Aorta (tissue), 5 donors: ENCODE results near the gene PGAP3. TPM values are rescaled to one million over a fixed set of nuclear protein-coding genes. Genes with fewer than 3 reads are reported as not detected.

Source experiments
- ATAC-seq: fragments of 200-7000 bp; cut with Tn5 transposase; one replicate; pipeline ENCODE4 v1.9.1; 2022; ENCODE audit warnings: moderate library complexity; ENCODE audit not compliant: low FRiP score
- DNase-seq, 2 donors: peaks; one replicate each; pipeline ENCODE4 v3.0.0-alpha.2; 2020
- H3K27ac ChIP-seq, 2 donors: one replicate each; pipeline ENCODE4 v1.5.1; 2013; ENCODE audit warnings: low read length in 2 of 2, mild to moderate bottlenecking in 2 of 2, moderate library complexity in 2 of 2, control low read depth in 1 of 2, inconsistent platforms in 1 of 2, low read depth in 1 of 2
- H3K27me3 ChIP-seq, 2 donors: one replicate each; pipeline ENCODE4 v1.6.1; 2013; ENCODE audit warnings: control low read depth in 1 of 2, low read length in 1 of 2, mild to moderate bottlenecking in 1 of 2, moderate library complexity in 1 of 2; ENCODE audit not compliant: insufficient read depth in 2 of 2, control insufficient read depth in 1 of 2
- H3K36me3 ChIP-seq, 2 donors: one replicate each; pipeline ENCODE4 v1.6.1; 2013; ENCODE audit warnings: control low read depth in 1 of 2, low read length in 1 of 2, mild to moderate bottlenecking in 1 of 2; ENCODE audit not compliant: insufficient read depth in 2 of 2, control insufficient read depth in 1 of 2
- H3K4me1 ChIP-seq, 2 donors: one replicate each; pipeline ENCODE4 v1.6.1; 2013; ENCODE audit warnings: low read length in 2 of 2, control low read depth in 1 of 2, mild to moderate bottlenecking in 1 of 2, moderate library complexity in 1 of 2; ENCODE audit not compliant: insufficient read depth in 2 of 2, control insufficient read depth in 1 of 2
- H3K4me3 ChIP-seq, 2 donors: one replicate each; pipeline ENCODE4 v1.5.1; 2013; ENCODE audit warnings: low read length in 2 of 2, control low read depth in 1 of 2, mild to moderate bottlenecking in 1 of 2
- H3K9me3 ChIP-seq: one replicate; pipeline ENCODE4 v1.6.1; 2013; ENCODE audit warnings: mild to moderate bottlenecking, low read length; ENCODE audit not compliant: control insufficient read depth
- WGBS, 2 donors: extraction: QIAGEN DNeasy Blood & Tissue Kit; methylation state at CpG; one replicate each; pipeline ENCODE4 v1.1.7; 2013; 5-methylcytosine and 5-hydroxymethylcytosine counted together
- intact Hi-C, 2 donors: fragments of 100-400 bp; cut with DNase I; formaldehyde crosslinking; loops; one replicate each; pipeline versions ENCODE4 v1.14.2 to v1.15.0; 2022
- polyA plus RNA-seq, 2 donors: library from polyadenylated mRNA; stranded (reverse); fragments of 200-250 nt; gene quantifications; one replicate each; pipeline ENCODE4 v1.2.3, GENCODE V29; 2013
- total RNA-seq, 2 donors: library from RNA; stranded (reverse); fragmentation: NEBNext Ultra II Directional; extraction: Animal tissue kit (Norgen Biotek cat#: 25700); gene quantifications; one replicate each; pipeline ENCODE4 v1.2.1, GENCODE V29; 2021
- donor health status: healthy with polysubstance abuse.
- donor health status: Bipolar disorder and iron deficiency.
- donor health status: DM: no; HTN: no; CAD: no.
- donor health status: DM: no; HTN: no; CAD: no.
- donor health status: DM: yes; HTN: yes; CAD: no.

The PGAP3 gene
- total and polyA plus RNA-seq, 4 donors = 13.3 to 25.5 (median 22.0) TPM

- Histone ChIP-seq H3K27ac (no peak overlapping the region), H3K4me1 (no peaks in the 10 kb centered on the region), H3K27me3 (no peaks in the 10 kb centered on the region), H3K9me3 (no peaks in the 10 kb centered on the region), H3K4me3 (no peak overlapping the region), H3K36me3 (no peaks in the 10 kb centered on the region)
- intact Hi-C loops = no loop called here
- no peak for ATAC-seq
- DNase-seq = no peak
- WGBS, 2 donors = 86% methylated on average over 7 of the region's 7 CpGs
These were observed 46.0 kb downstream of the PGAP3 start for GRCh38 chr17:39641883-39642282.

- H3K36me3 ChIP-seq = no peaks in the 10 kb centered on the region
- no peak for DNase-seq
- no peak overlapping the region for H3K4me3 ChIP-seq
- H3K27ac ChIP-seq = no peak overlapping the region
- no peaks in the 10 kb centered on the region for H3K27me3 ChIP-seq
- H3K4me1 ChIP-seq = no peaks in the 10 kb centered on the region
- intact Hi-C loops = no loop called here
- 94 to 95% methylated on average over 4 of the region's 4 CpGs for WGBS, 2 donors
- no peak for ATAC-seq
- no peaks in the 10 kb centered on the region for H3K9me3 ChIP-seq
These were observed 46.8 kb downstream of the PGAP3 start for GRCh38 chr17:39641097-39641496.

- Histone ChIP-seq H3K4me3 (no peak overlapping the region), H3K36me3 (no peaks in the 10 kb centered on the region), H3K27me3 (no peaks in the 10 kb centered on the region), H3K4me1 (no peaks in the 10 kb centered on the region), H3K9me3 (no peaks in the 10 kb centered on the region), H3K27ac (no peak overlapping the region)
- DNase-seq = no peak
- intact Hi-C loops = no loop called here
- 55 to 58% methylated on average over 4 of the region's 4 CpGs for WGBS, 2 donors
- no peak for ATAC-seq
These were observed 47.2 kb downstream of the PGAP3 start for GRCh38 chr17:39640591-39641031.

GRCh38 chr17:39639566-39640458 is 48.0 kb downstream of the PGAP3 start:
- WGBS, 2 donors = 85% methylated on average over 11 of the region's 11 CpGs
- ATAC-seq = no peak
- H3K4me3 ChIP-seq = no peak overlapping the region
- DNase-seq = no peak
- H3K27me3 ChIP-seq = no peaks in the 10 kb centered on the region
- no peaks in the 10 kb centered on the region for H3K9me3 ChIP-seq
- H3K4me1 ChIP-seq = no peaks in the 10 kb centered on the region
- H3K36me3 ChIP-seq = no peaks in the 10 kb centered on the region
- no peak overlapping the region for H3K27ac ChIP-seq
- intact Hi-C loops = loop anchor here (5.0 kb wide), 4 partner anchors 32 to 112 kb away; partner anchors contain the start of gene MIEN1 (in 1 of the 2)

DNA sequence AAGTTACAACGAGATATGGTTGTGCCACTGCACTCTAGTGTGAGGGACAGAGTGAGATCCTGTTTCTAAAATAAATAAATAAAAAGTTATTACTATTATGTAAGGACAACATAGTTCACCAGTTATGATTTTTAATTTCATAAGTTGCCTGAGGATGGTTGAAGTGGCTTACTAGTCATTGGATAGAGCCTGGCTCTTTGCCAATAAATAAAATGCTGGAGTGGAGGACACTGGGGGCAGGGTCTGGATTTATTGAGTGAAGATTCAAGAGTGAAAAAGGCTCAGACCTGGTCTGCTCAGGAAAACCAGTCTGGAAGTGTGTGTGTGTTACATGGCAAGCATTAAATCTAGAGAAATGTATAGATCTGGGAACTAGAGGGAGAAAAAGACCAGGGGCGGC is 48.8 kb downstream of the PGAP3 start:
- intact Hi-C loops = loop anchor here (5.0 kb wide), 4 partner anchors 33 to 113 kb away; partner anchors contain the start of gene MIEN1 (in 1 of the 2)
- ATAC-seq (no peak), DNase-seq (no peak)
- 84 to 89% methylated on average over 2 of the region's 2 CpGs for WGBS, 2 donors
- Histone ChIP-seq H3K4me1 (no peaks in the 10 kb centered on the region), H3K36me3 (no peaks in the 10 kb centered on the region), H3K4me3 (no peak overlapping the region), H3K27ac (no peak overlapping the region), H3K9me3 (no peaks in the 10 kb centered on the region), H3K27me3 (no peaks in the 10 kb centered on the region)

DNA sequence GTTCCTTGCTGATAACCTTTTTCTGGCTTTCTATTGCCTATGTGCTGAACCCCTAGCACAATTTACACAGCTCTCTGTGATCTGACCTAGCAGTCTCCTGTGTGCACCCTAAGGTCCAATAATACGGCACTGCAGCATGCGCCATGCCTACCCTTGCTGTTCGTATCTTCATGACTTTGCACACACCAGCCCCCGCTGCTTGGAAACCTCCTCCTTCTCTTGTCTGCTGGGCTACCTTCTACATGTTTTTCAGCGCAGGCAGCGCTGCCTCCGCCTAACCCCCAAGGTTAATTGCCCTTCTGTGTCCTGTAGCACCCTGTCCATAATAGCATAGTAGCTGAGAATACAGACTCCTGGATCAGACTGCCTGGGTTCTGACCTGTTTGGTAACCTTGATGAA is 49.5 kb downstream of the PGAP3 start:
- intact Hi-C loops = loop anchor here (5.0 kb wide), 4 partner anchors 34 to 114 kb away; partner anchors contain the start of gene MIEN1 (in 1 of the 2)
- no peak overlapping the region for H3K27ac ChIP-seq
- no peaks in the 10 kb centered on the region for H3K4me1 ChIP-seq
- no peaks in the 10 kb centered on the region for H3K36me3 ChIP-seq
- DNase-seq = no peak
- H3K9me3 ChIP-seq = no peaks in the 10 kb centered on the region
- no peaks in the 10 kb centered on the region for H3K27me3 ChIP-seq
- 89 to 90% methylated on average over 7 of the region's 7 CpGs for WGBS, 2 donors
- H3K4me3 ChIP-seq = no peak overlapping the region
- no peak for ATAC-seq

GRCh38 chr17:39636927-39637736 is 50.7 kb downstream of the PGAP3 start, which contains the start of gene STARD3:
TSS of gene STARD3 (plus strand) at chr17:39637144. CDS start at chr17:39653532, 16,388 bp downstream.
- ATAC-seq (peak; percentile 94), DNase-seq (peak; percentile 96 to 98)
- Histone ChIP-seq H3K27me3 (no peaks in the 10 kb centered on the region), H3K4me1 (no peaks in the 10 kb centered on the region), H3K9me3 (no peaks in the 10 kb centered on the region), H3K27ac (peak within 1 kb of the TSS in 1 of 2 donors; percentile 55), H3K4me3 (peak within 1 kb of the TSS; percentile 78 to 91), H3K36me3 (no peaks in the 10 kb centered on the region)
- intact Hi-C loops = loop anchor here (5.0 kb wide), 4 partner anchors 35 to 115 kb away; partner anchors contain the start of gene MIEN1 (in 1 of the 2)
- WGBS, 2 donors = 0% methylated on average over 60 to 69 of the region's 69 CpGs

- no peak for ATAC-seq
These were observed 51.3 kb downstream of the PGAP3 start for GRCh38 chr17:39636587-39636926.

More at GRCh38 chr17:39636587-39636926, 51.3 kb downstream of the PGAP3 start:
- Histone ChIP-seq H3K4me1 (no peaks in the 10 kb centered on the region), H3K27me3 (no peaks in the 10 kb centered on the region), H3K36me3 (no peaks in the 10 kb centered on the region), H3K4me3 (peak overlapping the region; percentile 36 to 91), H3K27ac (peak overlapping the region in 1 of 2 donors; percentile 55), H3K9me3 (no peaks in the 10 kb centered on the region)
- no peak for DNase-seq
- intact Hi-C loops = loop anchor here (5.0 kb wide), 4 partner anchors 36 to 116 kb away; partner anchors contain the start of gene MIEN1 (in 1 of the 2)
- WGBS, 2 donors = 24 to 25% methylated on average over 6 of the region's 6 CpGs
